K562 (cell line): ENCODE measurements around the gene IQSEC3. TPM values are rescaled to one million over a fixed set of nuclear protein-coding genes. Genes with fewer than 3 reads are reported as not detected.

Source experiments
- ATAC-seq: fragments of 200-7000 bp; cut with Tn5 transposase; 3 replicates; pipeline ENCODE4 v1.9.1; 2020; ENCODE audit warnings: moderate library complexity
- BruUV-seq: library from RNA; stranded (reverse); fragments of 400-500 nt; replicated peaks from 2 replicates; lab custom pipeline; 2021; lab: Mats Ljungman, UMichigan
- CTCF ChIA-PET: fragments of 300-600 bp; formaldehyde crosslinking; extraction: SDS; loops from one replicate; lab custom pipeline; 2021; ENCODE audit warnings: low intra/inter-chr PET ratio; lab: Yijun Ruan, JAX
- POLR2A ChIA-PET: fragments of 300-600, 350-650 bp; sonication (Branson Sonifier 250); formaldehyde crosslinking; extraction: SDS; loops from one replicate; lab custom pipeline; 2021; ENCODE audit warnings: antibody characterized with exemption, inconsistent platforms; lab: Yijun Ruan, JAX
- DNase-seq, 4 experiments: peaks; one replicate each; pipeline versions ENCODE4 v3.0.0 to v3.0.0-alpha.2; 2011 to 2018; ENCODE audit warnings: low spot score in 3 of 4, mixed read lengths in 3 of 4; ENCODE audit errors: extremely low read depth in 1 of 4
- FAIRE-seq: peaks from 2 replicates; lab custom pipeline; 2011; peaks lifted over from hg19 to GRCh38; lab: Jason Lieb, UNC
- H2AFZ ChIP-seq: 2 replicates; pipeline ENCODE4 v1.6.0; 2011; ENCODE audit warnings: low read depth, low read length, control low read depth, inconsistent platforms
- H3K27ac ChIP-seq: fragments of 200-600 bp; 3 replicates; pipeline ENCODE4 v1.8.0; 2011; ENCODE audit warnings: low read depth, mild to moderate bottlenecking, control low read depth, inconsistent platforms, low read length, moderate library complexity, mixed read lengths; ENCODE audit errors: extremely low read depth
- H3K27me3 ChIP-seq, 2 experiments: fragments of 300-600 bp in 1 of 2; 2 replicates in 1 of 2; 3 replicates in 1 of 2; pipeline versions ENCODE4 v1.6.0 to v1.8.0; 2011; ENCODE audit warnings: inconsistent platforms in 2 of 2, low read length in 2 of 2, mild to moderate bottlenecking in 1 of 2, mixed read lengths in 1 of 2, moderate library complexity in 1 of 2; ENCODE audit not compliant: control insufficient read depth in 2 of 2, insufficient read depth in 2 of 2
- H3K36me3 ChIP-seq: fragments of 300-600 bp; 3 replicates; pipeline ENCODE4 v1.8.0; 2011; ENCODE audit warnings: mild to moderate bottlenecking, low read length, inconsistent platforms; ENCODE audit not compliant: control insufficient read depth, insufficient read depth
- H3K4me1 ChIP-seq, 2 experiments: fragments of 200-600 bp in 1 of 2; replicated peaks in 1 of 2; 2 replicates in 1 of 2; 3 replicates in 1 of 2; pipeline versions ENCODE4 v1.5.1 to v1.8.0; 2011; ENCODE audit warnings: inconsistent platforms in 2 of 2, low read length in 2 of 2, mild to moderate bottlenecking in 1 of 2, mixed read lengths in 1 of 2, moderate library complexity in 1 of 2; ENCODE audit not compliant: control insufficient read depth in 2 of 2, insufficient read depth in 2 of 2
- H3K4me2 ChIP-seq: 2 replicates; pipeline ENCODE4 v1.6.1; 2011; ENCODE audit warnings: low read length, control low read depth, inconsistent platforms, mixed read lengths; ENCODE audit not compliant: insufficient read depth
- H3K4me3 ChIP-seq: fragments of 200-600 bp; sonication (generic), shearing (Covaris generic); 2 replicates; pipeline ENCODE4 v1.5.1; 2016; ENCODE audit warnings: control low read depth, inconsistent platforms
- H3K79me2 ChIP-seq: fragments of 200-600 bp; 3 replicates; pipeline ENCODE4 v1.8.0; 2011; ENCODE audit warnings: low read length, inconsistent platforms; ENCODE audit not compliant: control insufficient read depth, insufficient read depth
- H3K9ac ChIP-seq, 2 experiments: 2 replicates each; pipeline versions ENCODE4 v1.6.0 to v1.6.1; 2011; ENCODE audit warnings: low read depth in 2 of 2, low read length in 2 of 2, control low read depth in 1 of 2, inconsistent platforms in 1 of 2, mild to moderate bottlenecking in 1 of 2, mixed read lengths in 1 of 2; ENCODE audit not compliant: insufficient read depth in 1 of 2
- H3K9me1 ChIP-seq: one replicate; pipeline ENCODE4 v1.6.0; 2011; ENCODE audit warnings: inconsistent platforms, mild to moderate bottlenecking, low read length, moderate library complexity; ENCODE audit not compliant: control insufficient read depth, insufficient read depth
- H3K9me3 ChIP-seq: replicated peaks from 2 replicates; pipeline ENCODE4 v1.5.1; 2011; ENCODE audit warnings: low read depth, low read length, inconsistent platforms; ENCODE audit not compliant: control insufficient read depth, insufficient read depth
- H4K20me1 ChIP-seq: replicated peaks from 2 replicates; pipeline ENCODE4 v1.6.1; 2011; ENCODE audit warnings: low read length, inconsistent platforms, mixed read lengths; ENCODE audit not compliant: control insufficient read depth, insufficient read depth
- BACH1 ChIP-seq: fragments of 200-800 bp; sonication (Bioruptor generic); IDR thresholded peaks from 2 replicates; pipeline ENCODE4 v1.6.1; 2016; ENCODE audit warnings: missing genetic modification characterization, missing compliant biosample characterization
- BRCA1 ChIP-seq, 2 experiments: fragments of 450-650 bp in 1 of 2; sonication (generic) in 1 of 2; formaldehyde crosslinking in 1 of 2; IDR thresholded peaks; 2 replicates each; pipeline versions ENCODE4 v1.5.0 to v1.6.1; 2017 to 2020; ENCODE audit warnings: mild to moderate bottlenecking in 1 of 2, missing genetic modification reagents in 1 of 2
- FOS ChIP-seq: IDR thresholded peaks from 3 replicates; pipeline ENCODE4 v1.6.1; 2011; ENCODE audit not compliant: insufficient read length; ENCODE audit errors: extremely low read depth
- IRF2 ChIP-seq: sonication (generic); formaldehyde crosslinking; IDR thresholded peaks from 2 replicates; pipeline ENCODE4 v1.8.1; 2022; ENCODE audit warnings: mild to moderate bottlenecking, missing genetic modification reagents
- MXI1 ChIP-seq: IDR thresholded peaks from 2 replicates; pipeline ENCODE4 v1.6.1; 2011; ENCODE audit warnings: low read depth, mild to moderate bottlenecking, improper control_type of control experiment, low read length
- NBN ChIP-seq: fragments of 450-650 bp; IDR thresholded peaks from 2 replicates; pipeline ENCODE4 v1.6.1; 2016; ENCODE audit warnings: low read depth, mild to moderate bottlenecking
- SAP30 ChIP-seq: fragments of 200-600 bp; sonication (generic); IDR thresholded peaks from 2 replicates; pipeline ENCODE4 v1.6.1; 2012; ENCODE audit warnings: borderline replicate concordance, low read depth, mild to moderate bottlenecking, moderate library complexity, low read length, control low read depth, inconsistent platforms; ENCODE audit not compliant: insufficient read depth, poor library complexity, severe bottlenecking
- ZBTB9 ChIP-seq: fragments of 450-650 bp; formaldehyde crosslinking; IDR thresholded peaks from 2 replicates; pipeline ENCODE4 v1.4.0; 2020; ENCODE audit warnings: mild to moderate bottlenecking, moderate library complexity
- ZKSCAN3 ChIP-seq: fragments of 250-450 bp; sonication (Bioruptor Pico); IDR thresholded peaks from 2 replicates; pipeline ENCODE4 v1.4.0; 2020
- ZNF586 ChIP-seq: fragments of 450-650 bp; formaldehyde crosslinking; conservative IDR thresholded peaks from 2 replicates; pipeline ENCODE4 v1.4.0; 2020; ENCODE audit warnings: mild to moderate bottlenecking, moderate library complexity
- ZNF764 ChIP-seq: fragments of 250-450 bp; sonication (Bioruptor Pico); IDR thresholded peaks from 2 replicates; pipeline ENCODE4 v1.4.0; 2020; ENCODE audit warnings: low read depth, mild to moderate bottlenecking, moderate library complexity
- WGBS: fragments of 100-300 bp; shearing (Covaris generic); methylation state at CpG from one replicate; pipeline ENCODE4 v1.1.6; 2016; ENCODE audit warnings: low coverage, mixed read lengths; ENCODE audit not compliant: insufficient coverage; ENCODE audit errors: missing lambda C conversion rate; 5-methylcytosine and 5-hydroxymethylcytosine counted together
- in situ Hi-C: fragments of 300-500 bp; cut with MboI; formaldehyde crosslinking; loops from 4 replicates; pipeline ENCODE4 v1.15.0; 2018; ENCODE audit warnings: inconsistent platforms, mixed read lengths
- intact Hi-C: fragments of 100-400 bp; cut with micrococcal nuclease; formaldehyde crosslinking; loops from 2 replicates; pipeline ENCODE4 v1.14.2; 2022
- polyA plus RNA-seq, 8 experiments: library from polyadenylated mRNA; depleted of rRNA in 4 of 8; stranded (reverse) in 5 of 8; unstranded in 3 of 8; fragments of >200 nt; fragmentation: Nextera tagmentation in 2 of 8; fragmentation: Illumina TruSeq in 1 of 8; extraction: Ambion mirVana in 2 of 8; extraction: Trizol in 1 of 8; gene quantifications; 2 replicates each; pipeline versions ENCODE4 v1.2.1 to v1.2.3, GENCODE V29; 2011 to 2014; ENCODE audit warnings: inconsistent platforms in 1 of 8, missing spikeins in 1 of 8
- total RNA-seq, 7 experiments: library from RNA; depleted of rRNA in 6 of 7; stranded (reverse); fragments of >200 nt in 6 of 7; fragmentation: Illumina TruSeq in 2 of 7; extraction: Trizol in 2 of 7; gene quantifications; 2 replicates each; pipeline versions ENCODE4 v1.2.1 to v1.2.3, GENCODE V29; 2011 to 2021; ENCODE audit warnings: low replicate concordance in 1 of 7
- TF ChIP-seq, protein P1 (sequence below): sonication (generic); formaldehyde crosslinking; IDR thresholded peaks from 2 replicates; pipeline ENCODE4 v1.8.1; 2023; ENCODE audit warnings: mild to moderate bottlenecking, missing genetic modification reagents

Gene IQSEC3
- total and polyA plus RNA-seq, 9 of the 15 experiments (the other 6 are each of a cell fraction or from before 2014, with no cell fraction given) = under 0.01 to 0.25 (median 0.08) TPM; not detected in 3

- no peak for DNase-seq
- no peak overlapping the region for H3K4me3 ChIP-seq
- H4K20me1 ChIP-seq = 0 out of 2 replicates have a peak, but pooled peaks cover 3% of the 10 kb centered on the region
- no peak overlapping the region; a peak in 1 of 4 replicates for H3K9ac ChIP-seq
- ATAC-seq = no peak
- no peak overlapping the region for H3K27ac ChIP-seq
- 1% methylated on average over 8 of the region's 8 CpGs for WGBS
- POLR2A ChIA-PET = no interaction called here
- no peaks in the 10 kb centered on the region for H3K9me1 ChIP-seq
- intact Hi-C loops = no loop called here
- no peak for FAIRE-seq
- H3K9me3 ChIP-seq = no peaks in the 10 kb centered on the region
- in situ Hi-C loops = no loop called here
- TF ChIP-seq NBN = no peak
- no peak for TF ChIP-seq SAP30
- TF ChIP-seq BRCA1 (IDR thresholded peaks at IDR 0.05) = no peak
- TF ChIP-seq BRCA1 (CRISPR knock-in tag; IDR thresholded peaks at IDR 0.05) = no peak
- TF ChIP-seq ZNF764 = no peak
- TF ChIP-seq, protein P1, sequence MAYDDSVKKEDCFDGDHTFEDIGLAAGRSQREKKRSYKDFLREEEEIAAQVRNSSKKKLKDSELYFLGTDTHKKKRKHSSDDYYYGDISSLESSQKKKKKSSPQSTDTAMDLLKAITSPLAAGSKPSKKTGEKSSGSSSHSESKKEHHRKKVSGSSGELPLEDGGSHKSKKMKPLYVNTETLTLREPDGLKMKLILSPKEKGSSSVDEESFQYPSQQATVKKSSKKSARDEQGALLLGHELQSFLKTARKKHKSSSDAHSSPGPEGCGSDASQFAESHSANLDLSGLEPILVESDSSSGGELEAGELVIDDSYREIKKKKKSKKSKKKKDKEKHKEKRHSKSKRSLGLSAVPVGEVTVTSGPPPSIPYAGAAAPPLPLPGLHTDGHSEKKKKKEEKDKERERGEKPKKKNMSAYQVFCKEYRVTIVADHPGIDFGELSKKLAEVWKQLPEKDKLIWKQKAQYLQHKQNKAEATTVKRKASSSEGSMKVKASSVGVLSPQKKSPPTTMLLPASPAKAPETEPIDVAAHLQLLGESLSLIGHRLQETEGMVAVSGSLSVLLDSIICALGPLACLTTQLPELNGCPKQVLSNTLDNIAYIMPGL (CRISPR knock-in tag) = no peak
- no peak for TF ChIP-seq MXI1
- TF ChIP-seq BACH1 = no peak
- no peak for TF ChIP-seq ZKSCAN3
- TF ChIP-seq FOS = no peak
- TF ChIP-seq IRF2 (CRISPR knock-in tag) = no peak
- TF ChIP-seq ZBTB9 (CRISPR knock-in tag) = no peak
- TF ChIP-seq ZNF586 (CRISPR knock-in tag) = no peak
- H3K36me3 ChIP-seq = no peaks in the 10 kb centered on the region
- BruUV-seq = no TSS peak
- H3K79me2 ChIP-seq = no peaks in the 10 kb centered on the region
- no peak overlapping the region for H2AFZ ChIP-seq
- H3K27me3 ChIP-seq = peaks cover 15 to 53% of the 10 kb centered on the region in 2 experiments; a peak in 4 of 5 replicates
- H3K4me2 ChIP-seq = no peak overlapping the region
- H3K4me1 ChIP-seq = peaks cover 0 to 9% of the 10 kb centered on the region in 2 experiments; a peak in 2 of 5 replicates
- CTCF ChIA-PET = no interaction called here
Observed at GRCh38 chr12:155646-156045, 89.1 kb downstream of the IQSEC3 start.
